ENCODE data around the gene DNAJB13.

DNA sequence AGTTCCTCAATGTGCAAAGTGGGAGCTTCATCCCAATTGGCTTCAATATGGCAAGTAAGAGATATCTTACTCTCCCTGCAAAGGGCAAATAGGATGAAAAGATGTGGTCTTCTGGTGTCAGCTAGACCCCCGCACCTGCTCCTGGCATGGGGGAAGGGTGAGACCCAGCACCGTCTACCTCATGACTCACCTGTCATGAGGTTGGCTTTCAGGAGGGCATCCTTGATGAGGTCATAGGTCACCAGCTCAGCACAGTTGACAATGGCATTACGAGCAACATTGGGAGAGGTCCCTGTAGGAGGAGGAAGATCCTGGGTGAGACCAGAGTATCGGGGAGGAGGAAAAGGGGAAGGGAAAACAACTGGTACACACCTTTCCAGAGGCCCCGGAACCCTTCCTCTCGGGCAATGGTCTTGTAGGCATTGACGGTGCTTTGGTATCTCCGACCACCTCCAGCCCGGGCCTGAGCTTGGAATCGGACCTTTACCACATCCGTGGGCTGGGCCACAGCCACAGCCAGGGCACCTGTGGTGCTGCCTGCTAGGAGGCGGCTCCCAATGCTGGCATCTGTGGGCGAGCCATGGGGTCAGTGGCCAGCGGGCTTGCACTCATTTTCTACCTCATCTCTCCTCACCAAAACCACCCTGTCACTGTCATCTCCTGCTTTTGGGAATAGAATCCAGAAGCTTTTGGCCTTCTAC is 25.8 kb downstream of the DNAJB13 start:
- TF ChIP-seq EZH2 (IDR thresholded peaks at IDR 0.05; ENCODE audit: insufficient read depth, poor library complexity, severe bottlenecking) (no peak), EZH2phosphoT487 (IDR thresholded peaks at IDR 0.05; ENCODE audit: insufficient read depth, low read depth) (no peak)

All from GM23248 (cell line).